H1 (cell line): Measurements from ENCODE around the gene WDR90.

Source experiments
- JUND ChIP-seq: IDR thresholded peaks from 2 replicates; pipeline ENCODE4 v1.6.1; 2011; ENCODE audit warnings: mild to moderate bottlenecking, improper control_type of control experiment, low read length
- KDM1A ChIP-seq: fragments of 200-600, 300-600 bp; sonication (generic); IDR thresholded peaks from 2 replicates; pipeline ENCODE4 v1.7.1; 2016; ENCODE audit warnings: mild to moderate bottlenecking, low read length, borderline replicate concordance
- NRF1 ChIP-seq: IDR thresholded peaks from 2 replicates; pipeline ENCODE4 v1.6.1; 2011; ENCODE audit warnings: mild to moderate bottlenecking, low read depth, low read length, improper control_type of control experiment
- POLR2A ChIP-seq, 2 experiments: IDR thresholded peaks; 1 replicate in 1 of 2; 2 replicates in 1 of 2; pipeline ENCODE4 v1.6.1; 2011; ENCODE audit warnings: low read depth in 2 of 2, low read length in 2 of 2, mild to moderate bottlenecking in 2 of 2; ENCODE audit errors: control extremely low read depth in 1 of 2
- POLR2AphosphoS5 ChIP-seq: IDR thresholded peaks from 2 replicates; pipeline ENCODE4 v1.6.1; 2011; ENCODE audit warnings: low read depth, low read length
- RBBP5 ChIP-seq: IDR thresholded peaks from 2 replicates; pipeline ENCODE4 v1.7.1; 2012; ENCODE audit warnings: low read depth, mild to moderate bottlenecking, inconsistent platforms, low read length, moderate library complexity, borderline replicate concordance
- RNF2 ChIP-seq: fragments of 200-900, 300-1000 bp; sonication (generic); IDR thresholded peaks from 2 replicates; pipeline ENCODE4 v1.7.1; 2016; ENCODE audit warnings: borderline replicate concordance, low read depth, mild to moderate bottlenecking, antibody characterized with exemption, low read length; ENCODE audit not compliant: poor library complexity, severe bottlenecking; ENCODE audit errors: missing control alignments
- SUZ12 ChIP-seq: fragments of 200-600 bp; sonication (generic); IDR thresholded peaks from 2 replicates; pipeline ENCODE4 v1.6.1; 2012; ENCODE audit warnings: mild to moderate bottlenecking, inconsistent platforms, low read length, moderate library complexity, mixed read lengths
- YY1 ChIP-seq: IDR thresholded peaks from 2 replicates; pipeline ENCODE4 v1.6.1; 2011; ENCODE audit warnings: low read depth, mild to moderate bottlenecking, low read length
- TF ChIP-seq, protein P1 (sequence below), 3 experiments: IDR thresholded peaks; 1 replicate in 2 of 3; 2 replicates in 1 of 3; pipeline versions ENCODE4 v1.5.1 to v1.6.1; 2011; ENCODE audit warnings: low read length in 3 of 3, mild to moderate bottlenecking in 3 of 3, inconsistent platforms in 2 of 3, low read depth in 1 of 3, moderate library complexity in 1 of 3; ENCODE audit not compliant: insufficient read depth in 1 of 3; ENCODE audit errors: control extremely low read depth in 1 of 3
- TF ChIP-seq, protein P2 (sequence below): IDR thresholded peaks from 2 replicates; pipeline ENCODE4 v1.6.1; 2012; ENCODE audit warnings: inconsistent platforms
- TF ChIP-seq, protein P3 (sequence below): IDR thresholded peaks from 2 replicates; pipeline ENCODE4 v1.6.1; 2012; ENCODE audit warnings: low read length, inconsistent platforms

DNA sequence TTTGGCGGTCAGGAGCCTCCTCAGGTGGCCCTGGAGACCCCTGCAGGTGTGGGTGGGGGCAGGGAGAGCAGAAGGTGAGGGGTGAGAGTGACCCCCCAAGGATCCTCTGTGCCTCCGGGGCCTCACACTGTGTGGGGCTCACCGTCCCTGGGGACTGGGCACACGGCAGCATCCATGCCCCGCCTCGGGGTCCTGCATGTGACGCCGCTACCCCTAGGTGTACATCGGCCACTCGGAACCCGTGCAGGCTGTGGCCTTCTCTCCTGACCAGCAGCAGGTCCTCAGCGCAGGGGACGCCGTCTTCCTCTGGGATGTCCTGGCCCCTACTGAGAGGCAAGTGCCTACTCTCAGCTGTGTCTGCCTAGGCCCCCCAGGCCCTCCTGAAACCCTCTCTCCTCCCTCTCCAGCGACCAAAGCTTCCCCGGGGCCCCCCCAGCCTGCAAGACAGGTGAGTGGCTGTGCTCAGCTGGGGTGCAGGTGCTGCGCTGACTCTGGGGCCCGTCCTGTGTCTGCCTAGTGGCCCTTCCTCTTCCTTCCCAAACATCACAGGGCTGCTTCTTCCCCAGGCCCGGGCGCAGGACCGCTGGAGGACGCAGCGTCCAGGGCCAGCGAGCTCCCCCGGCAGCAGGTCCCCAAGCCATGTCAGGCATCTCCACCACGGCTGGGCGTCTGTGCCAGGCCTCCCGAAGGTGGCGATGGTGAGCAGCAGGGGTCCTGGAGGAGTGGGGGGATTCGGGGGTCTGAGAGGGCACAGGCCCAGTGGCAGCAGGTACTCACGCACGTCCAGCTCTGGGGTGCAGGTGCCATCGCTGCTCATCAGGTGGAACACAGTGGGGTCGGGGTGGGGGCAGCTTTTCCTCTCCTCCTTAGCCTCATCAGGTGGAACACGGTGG is 9.8 kb downstream of the WDR90 start:
- no peak for TF ChIP-seq NRF1
- no peak for TF ChIP-seq KDM1A
- no peak for TF ChIP-seq RBBP5
- TF ChIP-seq RNF2: no peak
- TF ChIP-seq, protein P1, sequence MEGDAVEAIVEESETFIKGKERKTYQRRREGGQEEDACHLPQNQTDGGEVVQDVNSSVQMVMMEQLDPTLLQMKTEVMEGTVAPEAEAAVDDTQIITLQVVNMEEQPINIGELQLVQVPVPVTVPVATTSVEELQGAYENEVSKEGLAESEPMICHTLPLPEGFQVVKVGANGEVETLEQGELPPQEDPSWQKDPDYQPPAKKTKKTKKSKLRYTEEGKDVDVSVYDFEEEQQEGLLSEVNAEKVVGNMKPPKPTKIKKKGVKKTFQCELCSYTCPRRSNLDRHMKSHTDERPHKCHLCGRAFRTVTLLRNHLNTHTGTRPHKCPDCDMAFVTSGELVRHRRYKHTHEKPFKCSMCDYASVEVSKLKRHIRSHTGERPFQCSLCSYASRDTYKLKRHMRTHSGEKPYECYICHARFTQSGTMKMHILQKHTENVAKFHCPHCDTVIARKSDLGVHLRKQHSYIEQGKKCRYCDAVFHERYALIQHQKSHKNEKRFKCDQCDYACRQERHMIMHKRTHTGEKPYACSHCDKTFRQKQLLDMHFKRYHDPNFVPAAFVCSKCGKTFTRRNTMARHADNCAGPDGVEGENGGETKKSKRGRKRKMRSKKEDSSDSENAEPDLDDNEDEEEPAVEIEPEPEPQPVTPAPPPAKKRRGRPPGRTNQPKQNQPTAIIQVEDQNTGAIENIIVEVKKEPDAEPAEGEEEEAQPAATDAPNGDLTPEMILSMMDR (IDR thresholded peaks at IDR 0.05; ENCODE audit: control extremely low read depth in 1 of 3, insufficient read depth in 1 of 3, low read depth in 1 of 3, low read length in 3 of 3): no peak
- TF ChIP-seq JUND: no peak
- TF ChIP-seq SUZ12: no peak
- TF ChIP-seq, protein P2, sequence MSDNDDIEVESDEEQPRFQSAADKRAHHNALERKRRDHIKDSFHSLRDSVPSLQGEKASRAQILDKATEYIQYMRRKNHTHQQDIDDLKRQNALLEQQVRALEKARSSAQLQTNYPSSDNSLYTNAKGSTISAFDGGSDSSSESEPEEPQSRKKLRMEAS: no peak
- TF ChIP-seq POLR2A (IDR thresholded peaks at IDR 0.05; ENCODE audit: control extremely low read depth in 1 of 2, low read depth in 2 of 2, low read length in 2 of 2): no peak
- TF ChIP-seq POLR2AphosphoS5: no peak
- TF ChIP-seq YY1: no peak
- TF ChIP-seq, protein P3, sequence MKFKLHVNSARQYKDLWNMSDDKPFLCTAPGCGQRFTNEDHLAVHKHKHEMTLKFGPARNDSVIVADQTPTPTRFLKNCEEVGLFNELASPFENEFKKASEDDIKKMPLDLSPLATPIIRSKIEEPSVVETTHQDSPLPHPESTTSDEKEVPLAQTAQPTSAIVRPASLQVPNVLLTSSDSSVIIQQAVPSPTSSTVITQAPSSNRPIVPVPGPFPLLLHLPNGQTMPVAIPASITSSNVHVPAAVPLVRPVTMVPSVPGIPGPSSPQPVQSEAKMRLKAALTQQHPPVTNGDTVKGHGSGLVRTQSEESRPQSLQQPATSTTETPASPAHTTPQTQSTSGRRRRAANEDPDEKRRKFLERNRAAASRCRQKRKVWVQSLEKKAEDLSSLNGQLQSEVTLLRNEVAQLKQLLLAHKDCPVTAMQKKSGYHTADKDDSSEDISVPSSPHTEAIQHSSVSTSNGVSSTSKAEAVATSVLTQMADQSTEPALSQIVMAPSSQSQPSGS: no peak
